ENCODE measurements around the gene MYH16.
"Not testable (repeated sequence)": the region's sequence is repeated elsewhere in the genome, so short reads cannot be mapped to it uniquely, and the experiment has no call there.

Gene MYH16

DNA sequence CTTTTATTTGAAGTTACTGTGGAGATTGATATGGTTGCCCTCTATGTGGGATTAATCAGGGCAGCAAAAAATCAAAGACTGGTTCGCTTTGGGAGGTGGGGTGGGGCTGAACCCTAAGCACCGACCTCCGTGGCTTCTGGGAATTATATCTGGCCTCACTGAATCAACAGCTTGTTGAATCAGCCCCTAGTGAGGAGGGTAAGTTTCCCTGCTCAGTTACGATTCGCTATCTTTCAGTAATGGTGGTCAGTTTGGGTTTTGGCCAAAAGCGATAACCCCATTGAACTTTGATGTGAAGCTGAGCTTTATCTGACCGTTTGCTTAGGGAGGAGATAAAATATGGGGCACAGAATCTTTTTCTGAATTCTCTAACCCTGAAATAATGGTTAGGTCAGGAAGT, 36.5 kb downstream of the MYH16 start:
- no peak for DNase-seq

DNA sequence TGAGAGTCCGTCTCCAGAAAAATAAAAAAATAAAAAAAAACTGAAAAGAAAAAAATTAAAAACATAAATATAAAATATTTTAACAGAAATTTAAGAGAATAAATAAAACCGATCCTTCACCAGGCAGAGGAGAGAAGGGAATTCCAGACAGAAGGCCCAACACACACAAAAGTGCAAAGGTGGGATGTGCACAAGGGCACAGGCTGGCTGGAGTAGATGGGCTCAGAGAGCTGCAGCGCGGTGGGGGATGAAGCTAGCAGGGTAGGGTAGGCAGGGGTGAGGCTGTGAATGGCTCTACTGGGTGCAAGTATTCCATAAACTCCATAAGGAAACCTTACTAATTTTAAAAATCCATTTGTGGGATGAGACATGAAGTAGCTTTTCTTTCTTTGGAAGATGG, 37.4 kb downstream of the MYH16 start:
- DNase-seq: no peak

DNA sequence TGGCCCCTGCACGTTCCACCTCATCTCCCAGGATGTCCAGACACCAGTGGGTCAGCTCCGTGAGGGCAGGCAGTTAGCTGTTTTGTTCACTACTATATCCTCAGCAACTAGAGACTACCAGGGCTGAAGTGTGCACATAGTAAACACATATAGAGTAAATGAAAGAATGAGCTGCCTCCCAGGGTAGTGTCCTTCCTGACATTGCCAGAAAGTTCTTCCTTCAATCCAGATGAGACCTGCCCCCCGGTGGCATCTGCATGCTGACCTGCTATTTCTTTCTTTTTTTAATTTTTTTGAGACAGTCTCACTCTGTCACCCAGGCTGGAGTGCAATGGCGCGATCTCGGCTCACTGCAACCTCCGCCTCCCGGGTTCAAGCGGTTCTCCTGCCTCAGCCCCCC, 39.1 kb downstream of the MYH16 start:
- no peak for DNase-seq

DNA sequence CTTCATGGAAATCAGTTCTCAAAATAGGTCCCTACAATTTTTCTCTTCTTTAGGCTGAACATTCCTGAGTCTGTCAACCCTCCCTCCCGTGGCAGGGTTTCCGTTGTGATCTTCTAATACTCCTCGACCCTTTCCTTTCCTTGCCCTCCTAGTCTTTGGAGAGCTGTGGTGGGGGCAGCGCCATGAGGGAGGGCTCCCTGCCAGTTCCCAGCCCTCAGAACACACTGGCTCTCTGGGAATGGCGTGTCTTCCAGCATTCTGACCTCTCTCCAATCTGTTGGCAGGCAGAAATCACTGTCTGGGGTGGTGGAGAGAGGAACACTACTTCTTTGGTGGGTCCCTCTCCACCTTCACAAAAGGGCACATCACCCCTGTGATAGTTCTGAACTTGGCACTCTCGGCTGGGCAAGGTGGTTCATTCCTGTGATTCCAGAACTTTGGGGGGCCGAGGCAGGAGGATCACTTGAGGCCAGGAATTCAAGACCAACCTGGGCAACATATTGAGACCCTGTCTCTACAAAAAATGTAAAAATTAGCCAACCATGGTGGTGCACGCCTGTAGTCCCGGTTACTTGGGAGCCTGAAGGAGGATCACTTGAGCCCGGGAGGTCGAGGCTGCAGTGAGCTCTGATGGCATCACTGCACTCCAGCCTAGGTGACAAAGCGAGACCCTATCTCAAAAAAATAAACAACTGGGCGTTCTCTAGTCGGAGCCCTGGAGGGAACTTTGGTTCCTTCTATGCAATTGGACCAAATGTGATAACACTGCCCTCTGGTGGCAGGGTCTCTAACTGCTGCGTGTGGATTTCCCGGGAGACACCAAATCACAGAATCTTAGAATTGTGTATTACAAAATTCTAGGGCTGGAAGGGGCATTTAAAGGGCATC, 39.9 kb downstream of the MYH16 start:
- DNase-seq: peak; percentile 58 to 80

DNA sequence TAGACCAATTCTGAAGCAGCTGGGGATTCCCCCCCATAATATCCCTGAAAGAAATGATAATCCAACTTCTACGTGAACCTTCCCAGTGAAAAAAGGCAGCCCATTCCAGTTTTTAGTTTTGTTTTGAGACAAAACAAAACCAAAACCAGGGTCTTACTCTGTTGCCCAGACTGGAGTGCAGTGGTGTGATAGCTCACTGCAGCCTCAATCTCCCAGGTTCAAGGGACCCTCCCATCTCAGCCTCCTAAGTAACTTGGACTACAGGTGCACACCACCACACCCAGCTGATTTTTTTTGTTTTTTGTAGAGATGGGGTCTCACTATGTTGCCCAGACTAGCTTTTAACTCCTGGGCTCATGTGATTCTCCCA, 40.5 kb downstream of the MYH16 start:
- no peak for DNase-seq

DNA sequence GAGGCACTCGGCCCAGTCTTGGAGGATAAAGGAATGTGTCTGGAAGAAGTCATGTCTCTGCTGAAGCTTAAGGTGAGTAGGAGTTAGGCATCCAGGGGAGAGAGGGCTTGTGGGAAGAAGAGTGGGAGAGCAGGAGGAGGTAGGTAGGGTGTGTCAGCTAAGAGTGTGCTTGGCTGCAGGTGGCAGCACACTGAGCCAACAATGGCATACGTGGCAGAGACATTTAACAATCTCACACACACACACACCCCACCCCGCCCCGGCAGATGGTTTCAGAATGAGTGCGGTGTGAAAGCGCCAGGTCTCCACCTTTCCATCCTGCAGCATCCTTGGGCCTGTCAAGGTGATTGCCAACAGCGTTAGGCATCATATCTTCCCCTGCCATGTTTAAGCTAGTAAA, 41.9 kb downstream of the MYH16 start:
- DNase-seq: no peak

DNA sequence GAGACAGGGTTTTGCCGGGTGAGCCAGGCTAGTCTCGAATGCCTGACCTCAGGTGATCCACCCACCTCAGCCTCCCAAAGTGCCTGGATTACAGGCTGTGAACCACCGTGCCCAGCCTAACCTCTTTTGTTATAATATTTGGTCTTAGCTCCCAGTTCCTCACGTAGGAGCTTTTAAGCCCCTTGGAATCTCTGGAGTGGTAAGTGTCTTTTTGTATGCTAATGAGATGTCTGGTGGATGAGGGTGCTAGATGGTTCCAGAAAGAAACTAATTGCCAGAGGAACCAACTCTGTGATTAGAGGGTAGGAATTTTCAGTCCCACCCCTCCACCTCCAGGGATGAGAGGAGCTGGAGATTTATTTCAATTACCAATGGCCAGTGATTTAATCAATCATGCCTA, 47.7 kb downstream of the MYH16 start:
- no peak for DNase-seq

DNA sequence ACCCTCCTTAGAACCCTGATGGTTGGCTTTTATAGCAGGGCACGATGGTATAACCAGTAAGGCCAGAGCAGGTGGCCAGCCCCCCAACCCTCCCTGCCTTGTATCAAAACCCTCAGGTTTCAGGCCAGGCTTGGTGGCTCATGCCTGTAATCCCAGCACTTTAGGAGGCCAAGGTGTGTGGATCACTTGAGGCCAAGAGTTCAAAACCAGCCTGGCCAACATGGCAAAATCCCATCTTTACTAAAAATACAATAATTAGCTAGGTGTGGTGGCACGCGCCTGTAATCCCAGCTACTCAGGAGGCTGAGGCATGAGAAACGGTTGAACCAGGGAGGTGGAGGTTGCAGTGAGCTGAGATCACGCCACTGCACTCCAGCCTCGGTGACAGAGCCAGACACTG, 50.0 kb downstream of the MYH16 start:
- DNase-seq: not testable (repeated sequence)

DNA sequence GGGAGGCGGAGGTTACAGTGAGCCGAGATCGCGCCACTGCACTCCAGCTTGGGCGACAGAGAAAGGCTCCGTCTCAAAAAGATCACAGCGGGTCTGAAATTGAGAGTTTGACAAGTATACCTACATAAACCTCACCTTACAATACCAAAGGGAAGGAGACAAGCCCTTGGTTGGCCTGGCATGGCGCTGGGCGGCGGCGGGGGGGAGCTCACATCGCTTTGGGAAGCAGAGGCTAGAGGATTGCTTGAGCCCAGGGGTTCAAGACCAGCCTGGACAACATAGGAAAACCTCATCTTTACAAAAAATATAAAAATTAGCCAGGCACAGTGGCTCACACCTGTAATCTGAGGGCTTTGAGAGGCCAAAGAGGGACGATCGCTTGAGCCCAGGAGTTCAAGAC, 51.9 kb downstream of the MYH16 start:
- no peak for DNase-seq

DNA sequence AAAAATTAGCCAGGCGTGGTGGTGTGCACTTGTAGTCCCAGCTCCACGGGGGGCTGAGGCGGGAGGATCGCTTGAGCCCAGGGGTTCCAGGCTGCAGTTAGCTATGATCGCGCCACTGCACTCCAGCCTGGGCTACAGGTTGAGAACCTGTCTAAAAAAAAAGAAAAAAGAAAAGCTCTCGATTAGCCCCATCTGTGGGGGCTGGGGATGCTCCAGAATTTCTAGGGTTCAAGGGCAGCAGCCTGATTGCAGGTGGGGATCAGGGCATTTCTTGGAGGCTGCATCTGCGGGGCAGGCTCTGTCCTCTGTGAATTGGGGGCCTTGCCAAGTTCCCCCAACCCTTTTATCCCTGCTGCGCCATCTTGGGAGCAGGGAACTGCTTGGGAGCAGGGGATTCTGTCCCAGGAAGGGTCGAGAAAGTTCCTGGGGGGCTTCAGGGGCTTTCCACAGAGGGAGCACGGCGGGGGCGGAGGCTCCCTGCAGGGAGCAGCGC, 52.4 kb downstream of the MYH16 start:
- no peak for DNase-seq

DNA sequence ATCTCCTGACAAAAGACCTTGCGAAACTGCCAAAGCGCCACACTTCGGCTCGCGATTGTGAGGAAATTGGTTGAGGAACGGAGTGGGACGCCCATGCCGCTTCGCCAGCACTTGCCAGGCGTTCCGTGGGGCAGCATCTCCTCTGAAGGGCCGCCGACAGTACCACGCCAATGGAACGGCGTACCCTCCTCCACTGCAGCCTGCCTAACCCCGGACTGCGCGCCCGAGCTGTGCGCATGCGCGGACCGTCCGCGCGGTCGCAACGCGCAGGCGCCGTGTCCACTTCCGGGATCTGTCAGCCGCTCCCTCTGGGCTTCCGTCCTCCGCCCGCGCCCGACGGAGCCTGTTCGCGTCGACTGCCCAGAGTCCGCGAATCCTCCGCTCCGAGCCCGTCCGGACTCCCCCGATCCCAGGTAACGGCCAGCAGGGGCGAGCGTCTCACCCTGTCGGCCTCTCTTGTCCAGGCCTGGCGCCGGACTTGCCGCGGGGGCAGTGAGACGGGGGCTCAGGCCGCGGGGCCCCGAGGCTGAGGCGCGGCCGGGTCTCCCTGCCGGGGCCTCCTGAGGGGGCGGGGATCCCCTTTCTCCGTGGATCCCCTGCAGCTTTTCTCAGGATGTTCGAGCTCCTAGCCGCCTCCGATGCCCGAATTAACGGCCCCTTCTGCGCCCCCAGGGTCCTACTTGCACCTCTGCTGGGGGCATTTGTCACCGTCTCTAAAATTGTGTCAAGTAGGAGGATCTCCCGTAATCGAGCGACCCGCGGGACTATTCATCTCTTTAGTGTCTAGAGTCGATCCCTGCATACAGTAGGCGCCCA, 53.2 kb downstream of the MYH16 start, which contains the start of gene ARPC1A:
TSS of gene ARPC1A (plus strand) at position 307 of the 816 bp plus-strand sequence. CDS start 7,456 bp downstream, outside the sequence.
- DNase-seq: peak; percentile 89 to 90

DNA sequence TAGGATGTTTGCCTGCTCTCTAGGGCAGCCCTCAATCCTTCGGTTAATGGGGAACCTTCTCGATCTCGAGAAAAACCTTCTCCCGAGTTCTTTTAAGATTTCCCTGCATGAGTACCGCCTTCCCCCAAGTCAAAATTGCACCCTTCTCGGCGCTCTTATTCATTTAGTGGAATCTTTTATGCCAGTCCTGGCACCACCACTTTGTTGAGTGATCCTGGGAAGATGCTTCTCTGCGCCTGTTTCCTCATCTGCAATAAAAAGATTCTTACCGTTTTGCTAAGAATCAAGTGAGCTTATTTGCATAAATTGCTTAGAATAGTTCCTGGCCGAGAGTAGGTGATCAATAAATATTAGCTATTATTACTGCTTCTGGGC, 53.8 kb downstream of the MYH16 start:
- no peak for DNase-seq

DNA sequence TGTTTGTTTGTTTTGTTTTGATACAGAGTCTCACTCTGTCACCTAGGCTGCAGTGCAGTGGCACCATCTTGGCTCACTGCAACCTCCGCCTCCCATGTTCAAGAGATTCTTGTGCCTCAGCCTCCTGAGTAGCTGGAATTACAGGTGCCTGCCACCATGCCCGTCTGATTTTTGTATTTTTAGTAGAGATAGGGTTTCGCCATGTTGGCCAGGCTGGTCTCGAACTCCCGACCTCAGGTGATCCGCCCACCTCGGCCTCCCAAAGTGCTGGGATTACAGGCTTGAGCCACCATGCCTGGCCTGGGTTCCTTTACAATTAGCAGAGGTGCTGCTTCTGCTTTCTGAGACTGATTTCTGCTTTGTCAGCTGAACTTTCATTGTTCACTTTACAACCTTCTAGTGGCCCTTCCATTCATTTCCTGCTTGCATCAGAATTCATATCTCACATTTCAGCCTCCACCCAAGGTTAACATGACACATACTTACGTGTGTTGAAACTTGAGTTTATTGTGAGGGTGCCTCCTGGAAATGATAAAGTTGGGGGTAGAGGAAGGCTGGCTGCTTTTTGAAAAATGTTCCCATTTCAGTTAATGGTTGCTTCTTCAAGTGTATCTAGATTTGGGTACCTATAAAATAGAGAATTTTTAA, 57.8 kb downstream of the MYH16 start:
- not testable (repeated sequence) for DNase-seq

DNA sequence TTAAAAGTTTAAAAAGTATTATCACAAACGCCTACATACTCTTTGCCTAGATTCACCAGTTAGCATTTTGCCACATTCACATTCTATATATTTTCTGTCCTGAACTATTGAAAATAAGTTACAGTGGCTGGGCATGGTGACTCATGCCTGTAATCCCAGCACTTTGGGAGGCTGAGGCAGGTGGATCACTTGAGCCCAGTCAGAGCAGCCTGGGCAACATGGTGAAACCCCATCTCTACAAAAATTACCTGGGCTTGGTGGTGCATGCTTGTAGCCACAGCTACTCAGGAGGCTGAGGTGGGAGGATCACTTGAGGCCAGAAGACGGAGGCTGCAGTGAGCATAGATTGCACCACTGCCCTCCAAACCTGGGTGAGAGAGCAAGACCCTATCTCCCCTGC, 58.4 kb downstream of the MYH16 start:
- DNase-seq: no peak

DNA sequence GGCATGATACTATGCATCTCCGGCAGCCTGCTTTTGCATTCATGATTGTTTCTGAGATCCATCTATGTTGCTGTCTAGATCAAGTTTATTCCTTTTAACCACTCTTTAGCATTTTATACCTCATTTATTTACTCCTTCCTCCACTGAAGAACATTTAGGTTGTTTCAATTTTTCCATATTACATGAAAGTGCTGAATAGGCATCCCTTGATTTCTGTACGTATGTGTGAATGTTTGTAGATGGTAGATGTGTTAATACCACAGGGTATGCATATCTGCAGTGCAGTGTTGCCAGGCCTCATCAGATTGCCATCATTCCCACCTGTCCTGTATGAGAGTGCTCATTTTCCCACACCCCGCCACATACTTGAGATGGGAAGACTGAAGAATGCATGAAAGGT, 67.0 kb downstream of the MYH16 start:
- no peak for DNase-seq

DNA sequence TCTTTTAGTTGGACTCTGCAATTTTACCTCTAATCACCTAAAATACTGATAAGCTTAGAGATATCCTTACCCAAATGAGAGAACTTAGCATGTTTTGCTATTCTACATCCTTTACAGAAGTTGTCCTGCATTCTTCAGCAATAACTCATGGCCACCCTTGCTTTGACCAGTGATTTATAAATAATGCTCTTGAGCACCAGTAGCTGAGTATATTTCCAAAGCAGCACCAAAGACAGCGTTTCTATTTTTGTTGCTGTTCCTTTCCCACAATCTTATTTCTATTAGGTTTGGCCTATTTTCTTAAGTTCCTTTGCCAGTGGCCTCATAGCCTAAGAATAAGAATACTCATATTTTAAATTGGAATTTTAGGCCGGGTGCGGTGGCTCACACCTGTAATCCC, 68.0 kb downstream of the MYH16 start:
- DNase-seq: no peak

DNA sequence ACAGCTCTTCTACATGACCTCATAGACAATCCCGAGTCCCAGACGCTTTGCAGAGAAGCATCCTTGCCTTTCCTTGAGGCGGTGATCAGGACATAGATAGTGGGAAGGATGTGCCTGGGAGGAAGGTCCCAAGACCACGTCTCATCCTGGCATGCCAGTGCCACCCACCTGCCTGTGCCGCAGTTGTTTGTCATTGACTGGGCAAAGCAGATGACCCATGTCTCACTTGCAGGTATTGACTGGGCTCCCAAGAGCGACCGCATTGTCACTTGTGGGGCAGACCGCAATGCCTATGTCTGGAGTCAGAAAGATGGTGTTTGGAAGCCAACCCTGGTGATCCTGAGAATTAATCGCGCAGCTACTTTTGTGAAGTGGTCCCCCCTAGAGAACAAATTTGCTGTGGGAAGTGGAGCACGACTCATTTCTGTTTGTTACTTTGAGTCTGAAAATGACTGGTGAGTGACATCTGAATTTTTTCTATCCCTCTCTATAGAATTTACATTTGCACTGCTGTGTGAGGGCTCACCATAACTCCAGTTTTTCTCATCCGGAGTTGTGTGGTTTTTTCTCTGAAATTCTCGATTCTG, 71.5 kb downstream of the MYH16 start:
- no peak for DNase-seq

DNA sequence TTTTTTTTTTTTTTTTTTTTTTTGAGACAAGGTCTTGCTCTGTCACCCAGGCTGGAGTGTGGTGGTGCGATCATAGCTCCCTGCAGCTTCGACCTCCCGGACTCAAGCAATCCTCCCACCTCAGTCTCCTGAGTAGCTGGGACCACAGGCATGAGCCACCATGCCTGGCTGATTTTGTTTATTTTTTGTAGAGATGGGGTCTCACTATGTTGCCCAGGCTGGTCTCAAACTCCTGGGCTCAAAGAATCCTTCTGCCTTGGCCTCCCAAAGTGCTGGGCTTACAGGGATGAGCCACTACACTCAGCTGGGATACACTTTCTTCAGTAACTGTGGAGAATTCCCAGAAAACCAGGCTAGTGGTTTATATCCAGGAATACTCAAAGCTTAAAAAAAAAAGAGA, 78.0 kb downstream of the MYH16 start:
- DNase-seq: not testable (repeated sequence)

DNA sequence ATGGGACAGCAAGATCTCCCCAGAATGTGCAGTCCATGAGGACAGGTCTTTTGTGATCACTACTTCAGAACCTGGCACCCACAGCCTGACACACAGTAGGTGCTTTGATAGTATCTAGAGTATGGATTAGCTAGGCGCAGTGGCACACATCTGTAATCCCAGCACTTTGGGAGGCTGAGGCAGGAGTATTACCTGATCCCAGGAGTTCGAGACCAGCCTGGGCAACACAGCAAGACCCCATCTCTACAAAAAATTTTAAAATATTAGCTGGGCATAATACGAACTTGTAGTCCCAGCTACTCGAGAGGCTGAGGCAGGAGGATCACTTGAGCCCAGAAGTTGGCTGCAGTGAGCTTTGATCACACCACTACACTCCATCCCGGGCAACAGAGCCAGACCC, 79.6 kb downstream of the MYH16 start:
- no peak for DNase-seq

DNA sequence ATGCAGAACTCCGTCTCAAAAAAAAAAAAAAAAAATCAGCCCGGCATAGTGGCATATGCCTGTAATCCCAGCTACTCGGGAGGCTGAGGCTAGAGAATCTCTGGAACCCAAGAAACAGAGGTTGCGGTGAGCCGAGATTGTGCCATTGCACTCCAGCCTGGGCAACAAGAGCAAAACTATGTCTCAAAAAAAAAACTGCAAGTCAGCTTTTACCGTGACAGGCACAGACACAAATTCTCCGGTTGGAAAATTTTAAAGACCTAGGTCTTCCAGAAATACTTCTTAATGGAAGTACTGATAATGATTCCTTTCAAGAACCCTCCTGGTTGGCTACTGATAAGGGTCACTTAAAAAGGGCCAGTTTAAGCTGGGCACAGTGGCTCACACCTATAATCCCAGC, 82.5 kb downstream of the MYH16 start:
- DNase-seq: no peak

DNA sequence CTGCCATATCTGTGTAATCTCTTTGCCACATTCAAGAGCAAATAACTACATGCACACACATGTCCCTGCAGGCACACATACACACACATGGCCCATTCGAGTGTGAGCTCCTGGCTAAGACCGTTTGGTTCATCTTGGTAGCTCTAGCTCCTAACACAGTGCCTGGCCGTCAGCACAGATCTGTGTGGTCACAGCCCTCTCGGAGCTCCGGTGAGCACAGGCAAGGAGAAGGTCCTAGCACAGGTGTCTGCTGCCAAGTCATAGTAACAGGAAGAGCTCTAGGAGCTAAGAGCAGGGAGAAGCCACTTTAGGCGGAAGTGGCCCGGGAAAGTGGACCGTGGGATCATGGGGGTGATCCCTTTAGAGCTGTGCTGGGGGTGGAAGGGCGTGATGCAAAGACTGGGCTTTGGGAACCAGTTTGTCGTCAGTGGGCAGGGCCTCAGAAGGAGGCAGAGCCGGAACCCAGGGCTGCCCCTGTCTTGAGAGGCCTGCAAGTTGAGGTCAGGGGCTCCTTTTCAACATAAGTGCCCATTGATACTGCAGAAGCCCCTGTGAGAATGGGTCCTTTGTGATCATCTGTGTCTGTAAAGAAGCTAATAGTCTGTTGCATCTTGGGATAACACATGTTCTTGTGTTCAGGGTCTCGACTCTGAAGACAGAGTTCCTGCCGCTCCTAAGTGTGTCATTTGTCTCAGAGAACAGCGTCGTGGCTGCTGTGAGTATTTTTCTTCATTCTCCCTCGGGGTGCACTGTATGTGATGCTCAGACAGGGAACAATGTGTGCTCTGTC, 85.3 kb downstream of the MYH16 start:
- DNase-seq: no peak

DNA sequence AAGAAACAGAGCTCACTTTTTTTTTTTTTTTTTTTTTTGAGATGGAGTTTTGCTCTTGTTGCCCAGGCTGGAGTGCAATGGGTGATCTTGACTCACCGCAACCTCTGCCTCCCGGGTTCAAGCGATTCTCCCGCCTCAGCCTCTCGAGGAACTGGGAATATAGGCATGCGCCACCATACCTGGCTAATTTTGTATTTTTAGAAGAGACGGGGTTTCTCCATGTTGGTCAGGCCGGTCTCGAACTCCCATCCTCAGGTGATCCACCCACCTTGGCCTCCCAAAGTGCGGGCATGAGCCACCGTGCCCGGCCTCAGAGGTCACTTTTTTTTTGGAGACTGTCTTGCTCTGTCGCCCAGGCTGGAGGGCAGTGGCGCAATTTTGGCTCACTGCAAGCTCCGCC, 85.9 kb downstream of the MYH16 start:
- not testable (repeated sequence) for DNase-seq

Data from activated CD4-positive, alpha-beta T cell treated with anti-CD3 and anti-CD28 coated beads for 4 hours (primary cell).